ENCODE measurements around the gene HLA-DQA2.
"Not testable (repeated sequence)": the region's sequence is repeated elsewhere in the genome, so short reads cannot be mapped to it uniquely, and the experiment has no call there.

HLA-DQA2 gene

GRCh38 chr6:32772656-32773055 lies 31.5 kb downstream of the HLA-DQA2 start:
- no peak for DNase-seq
- in situ Hi-C loops (cut with MboI; ENCODE audit: low pct_unique_long_range_greater_than_20kb, low sequenced_read_pairs) = no loop called here

- DNase-seq = no peak
- in situ Hi-C loops (cut with MboI; ENCODE audit: low pct_unique_long_range_greater_than_20kb, low sequenced_read_pairs) = no loop called here
These were observed 33.2 kb downstream of the HLA-DQA2 start for GRCh38 chr6:32774426-32774825.

DNA sequence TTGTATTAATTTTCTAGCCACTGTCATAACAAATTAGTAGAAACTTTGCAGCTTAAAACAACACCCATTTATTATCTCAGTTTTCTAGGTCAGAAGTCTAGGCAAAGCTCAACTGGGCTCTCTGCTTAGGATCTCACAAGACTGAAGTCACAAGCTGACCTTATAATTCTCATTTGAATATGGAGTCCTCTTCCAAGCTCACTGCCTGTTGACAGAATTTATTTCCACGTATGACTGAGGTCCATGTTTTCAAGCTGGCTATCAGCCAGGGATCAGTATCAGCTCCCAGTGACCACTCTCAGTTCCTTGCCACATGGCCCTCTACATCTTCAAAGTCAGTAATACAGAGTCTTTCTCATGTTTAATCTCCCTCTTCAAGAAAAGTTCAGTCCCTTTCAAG lies 33.9 kb downstream of the HLA-DQA2 start:
- in situ Hi-C loops (cut with MboI; ENCODE audit: low pct_unique_long_range_greater_than_20kb, low sequenced_read_pairs) = loop anchor here (25.0 kb wide), 1 partner anchor 363 kb away; the partner anchor contains the start of gene BTNL2
- DNase-seq = no peak

DNA sequence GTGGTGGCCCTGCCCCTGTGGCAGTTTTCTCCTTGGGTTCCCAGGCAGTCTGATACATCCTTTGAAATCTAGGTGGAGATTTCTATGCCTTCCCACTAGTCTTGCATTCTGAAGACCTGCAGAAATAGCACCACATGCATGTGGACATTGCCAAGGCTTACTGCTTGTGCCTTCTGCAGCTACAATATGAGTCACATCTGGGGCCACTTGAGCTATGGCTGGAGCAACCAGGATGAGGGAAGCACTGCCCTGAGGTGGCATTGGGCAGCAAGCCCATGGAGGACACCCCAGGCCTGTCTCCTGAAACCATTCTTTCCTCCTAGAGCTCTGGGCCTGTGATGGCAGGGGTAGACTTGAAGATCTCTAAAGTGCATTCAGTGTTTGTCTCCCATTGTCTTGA lies 37.8 kb downstream of the HLA-DQA2 start:
- in situ Hi-C loops (cut with MboI; ENCODE audit: low pct_unique_long_range_greater_than_20kb, low sequenced_read_pairs) = loop anchor here (25.0 kb wide), 1 partner anchor 367 kb away; the partner anchor contains the start of gene BTNL2
- no peak for DNase-seq

DNA sequence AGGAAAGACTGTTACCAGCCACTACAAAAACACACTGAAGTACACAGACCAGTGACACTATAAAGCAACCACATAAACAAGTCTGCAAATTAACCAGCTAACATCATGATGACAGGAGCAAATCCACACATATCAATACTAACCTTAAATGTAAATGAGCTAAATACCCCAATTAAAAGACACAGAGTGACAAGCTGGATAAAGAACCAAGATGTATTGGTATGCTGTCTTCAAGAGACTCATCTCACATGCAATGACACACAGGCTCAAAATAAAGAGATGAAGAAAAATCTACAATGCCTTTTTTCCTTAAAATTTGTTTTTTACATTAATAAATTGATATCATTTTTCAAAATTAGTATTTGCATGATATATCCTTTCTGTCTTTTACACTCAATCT lies 41.7 kb downstream of the HLA-DQA2 start:
- DNase-seq = not testable (repeated sequence)
- in situ Hi-C loops (cut with MboI; ENCODE audit: low pct_unique_long_range_greater_than_20kb, low sequenced_read_pairs) = loop anchor here (25.0 kb wide), 1 partner anchor 371 kb away; the partner anchor contains the start of gene BTNL2

- peak; percentile 82 for DNase-seq
- in situ Hi-C loops (cut with MboI; ENCODE audit: low pct_unique_long_range_greater_than_20kb, low sequenced_read_pairs) = loop anchor here (25.0 kb wide), 1 partner anchor 374 kb away; the partner anchor contains the start of gene BTNL2
These were observed 44.8 kb downstream of the HLA-DQA2 start for GRCh38 chr6:32785781-32786533.

DNA sequence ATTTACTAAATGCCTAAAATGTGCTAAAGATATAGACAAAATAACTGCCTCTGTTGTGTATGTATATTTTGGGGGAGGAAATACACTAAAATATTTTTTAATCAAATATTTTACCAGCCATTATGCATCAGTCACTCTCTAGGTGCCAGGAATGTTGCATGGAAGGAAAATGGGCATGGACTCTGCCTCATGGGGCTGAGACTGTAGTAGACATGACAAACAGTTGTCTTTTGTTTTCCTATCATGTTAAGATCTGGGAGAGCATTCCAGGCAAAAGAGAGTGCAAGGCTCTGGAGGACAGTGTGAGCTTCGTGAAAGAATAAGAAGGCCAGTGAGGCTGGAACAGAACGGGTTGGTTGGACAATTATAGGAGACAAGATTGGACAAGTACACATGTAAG lies 49.1 kb downstream of the HLA-DQA2 start:
- in situ Hi-C loops (cut with MboI; ENCODE audit: low pct_unique_long_range_greater_than_20kb, low sequenced_read_pairs) = loop anchor here (25.0 kb wide), 1 partner anchor 378 kb away; the partner anchor contains the start of gene BTNL2
- DNase-seq = no peak

GRCh38 chr6:32792901-32793435 lies 51.8 kb downstream of the HLA-DQA2 start:
- in situ Hi-C loops (cut with MboI; ENCODE audit: low pct_unique_long_range_greater_than_20kb, low sequenced_read_pairs) = loop anchor here (25.0 kb wide), 1 partner anchor 381 kb away; the partner anchor contains the start of gene BTNL2
- no peak for DNase-seq

GRCh38 chr6:32794510-32794909 lies 53.3 kb downstream of the HLA-DQA2 start:
- in situ Hi-C loops (cut with MboI; ENCODE audit: low pct_unique_long_range_greater_than_20kb, low sequenced_read_pairs) = loop anchor here (25.0 kb wide), 1 partner anchor 382 kb away; the partner anchor contains the start of gene BTNL2

More at GRCh38 chr6:32794510-32794909, 53.3 kb downstream of the HLA-DQA2 start:
- peak; percentile 84 for DNase-seq

Measured in KBM-7 (cell line).